Right renal cortex interstitium (tissue), 3 donors: Measurements from ENCODE around the gene CARMIL3. TPM values are rescaled to one million over a fixed set of nuclear protein-coding genes. Genes with fewer than 3 reads are reported as not detected.

ENCODE experiments used
- DNase-seq, 3 donors: peaks; one replicate each; pipeline ENCODE4 v3.0.0-alpha.2; 2013; ENCODE audit warnings: low read depth in 3 of 3, low spot score in 2 of 3
- polyA plus RNA-seq, 3 donors: library from polyadenylated mRNA; unstranded; fragments of 120-200 nt; gene quantifications; one replicate each; pipeline ENCODE4 v1.2.1, GENCODE V29; 2013; ENCODE audit not compliant: insufficient read length in 3 of 3

Gene CARMIL3
- polyA plus RNA-seq, 3 donors = 1.0 to 2.0 (median 1.4) TPM

GRCh38 chr14:24113379-24113800 lies 61.6 kb downstream of the CARMIL3 start:
- DNase-seq = no peak

GRCh38 chr14:24113801-24114531 lies 62.2 kb downstream of the CARMIL3 start:
- DNase-seq = peak in 2 of 3 donors; percentile 76 to 77

- peak; percentile 98 to 99 (median 99) for DNase-seq
Observed at GRCh38 chr14:24114532-24115421, 63.0 kb downstream of the CARMIL3 start, which contains the start of the genes DCAF11 and NRL. Gene DCAF11 (plus strand): TSS chr14:24114777. CDS start chr14:24115595, 818 bp downstream. Gene NRL (minus strand): TSS chr14:24114949. CDS start chr14:24082848, 32,101 bp downstream.

- DNase-seq = no peak
Observed at GRCh38 chr14:24115422-24116127, 63.8 kb downstream of the CARMIL3 start.

GRCh38 chr14:24116128-24116814 lies 64.5 kb downstream of the CARMIL3 start:
- DNase-seq = no peak

GRCh38 chr14:24117179-24117578 lies 65.4 kb downstream of the CARMIL3 start:
- DNase-seq = no peak

Other genes with a start within 250 kb of the CARMIL3 start
- 10 to 100 TPM; 46.7 to 55.5 (median 49.6) TPM for gene DHRS4, start 98.2 kb upstream of the CARMIL3 start, polyA plus RNA-seq
- gene DHRS4L2, start 63.1 kb upstream of the CARMIL3 start, polyA plus RNA-seq = 10 to 100 TPM; 30.8 to 43.1 (median 37.2) TPM
- gene CPNE6, start 19.6 kb downstream of the CARMIL3 start, polyA plus RNA-seq = not detected
- gene PCK2, start 42.3 kb downstream of the CARMIL3 start, polyA plus RNA-seq = 10 to 100 TPM; 25.5 to 32.6 (median 27.3) TPM
- gene DCAF11, start 62.8 kb downstream of the CARMIL3 start, polyA plus RNA-seq = 10 to 100 TPM; 75.4 to 83.3 (median 77.3) TPM
- 1 to 10 TPM; 1.8 to 3.7 (median 2.9) TPM for gene NRL, start 62.9 kb downstream of the CARMIL3 start, polyA plus RNA-seq
- gene FITM1, start 78.7 kb downstream of the CARMIL3 start, polyA plus RNA-seq = under 1 TPM; 0.68 to 0.86 (median 0.79) TPM
- 100 to 1,000 TPM; 216 to 231 (median 224) TPM for gene PSME1, start 84.2 kb downstream of the CARMIL3 start, polyA plus RNA-seq
- 10 to 100 TPM; 11.9 to 20.1 (median 15.3) TPM for gene EMC9, start 89.6 kb downstream of the CARMIL3 start, polyA plus RNA-seq
- 100 to 1,000 TPM; 165 to 179 (median 171) TPM for gene PSME2, start 94.6 kb downstream of the CARMIL3 start, polyA plus RNA-seq
- 10 to 100 TPM; 41.5 to 46.9 (median 43.4) TPM for gene RNF31, start 95.5 kb downstream of the CARMIL3 start, polyA plus RNA-seq
- gene IRF9, start 109.3 kb downstream of the CARMIL3 start, polyA plus RNA-seq = 10 to 100 TPM; 56.8 to 60.1 (median 57.5) TPM
- 10 to 100 TPM; 47.5 to 51.6 (median 50.0) TPM for gene REC8, start 120.1 kb downstream of the CARMIL3 start, polyA plus RNA-seq
- gene IPO4, start 136.8 kb downstream of the CARMIL3 start, polyA plus RNA-seq = 10 to 100 TPM; 31.4 to 35.6 (median 33.1) TPM
- gene TM9SF1, start 143.4 kb downstream of the CARMIL3 start, polyA plus RNA-seq = 10 to 100 TPM; 36.9 to 40.9 (median 39.0) TPM
- gene TSSK4, start 153.7 kb downstream of the CARMIL3 start, polyA plus RNA-seq = 1 to 10 TPM; 3.2 to 4.1 (median 4.0) TPM
- gene CHMP4A, start 161.5 kb downstream of the CARMIL3 start, polyA plus RNA-seq = 10 to 100 TPM; 50.7 to 61.2 (median 55.7) TPM
- gene MDP1, start 164.1 kb downstream of the CARMIL3 start, polyA plus RNA-seq = 10 to 100 TPM; 10.2 to 12.9 (median 12.5) TPM
- 100 to 1,000 TPM; 253 to 284 (median 266) TPM for gene NEDD8, start 180.4 kb downstream of the CARMIL3 start, polyA plus RNA-seq
- gene GMPR2, start 180.9 kb downstream of the CARMIL3 start, polyA plus RNA-seq = 100 to 1,000 TPM; 105 to 133 (median 125) TPM
- gene TINF2, start 190.6 kb downstream of the CARMIL3 start, polyA plus RNA-seq = 10 to 100 TPM; 64.3 to 71.3 (median 67.3) TPM
- gene TGM1, start 211.2 kb downstream of the CARMIL3 start, polyA plus RNA-seq = 1 to 10 TPM; 1.2 to 1.9 (median 1.2) TPM
- gene RABGGTA, start 219.6 kb downstream of the CARMIL3 start, polyA plus RNA-seq = 10 to 100 TPM; 18.2 to 19.0 (median 18.5) TPM
- 10 to 100 TPM; 38.6 to 45.5 (median 42.6) TPM for gene DHRS1, start 247.8 kb downstream of the CARMIL3 start, polyA plus RNA-seq
- 10 to 100 TPM; 26.2 to 26.6 (median 26.4) TPM for gene NOP9, start 247.8 kb downstream of the CARMIL3 start, polyA plus RNA-seq